ENCODE data around the gene ABHD2.
"Not testable (repeated sequence)": the region's sequence is repeated elsewhere in the genome, so short reads cannot be mapped to it uniquely, and the experiment has no call there.

DNA sequence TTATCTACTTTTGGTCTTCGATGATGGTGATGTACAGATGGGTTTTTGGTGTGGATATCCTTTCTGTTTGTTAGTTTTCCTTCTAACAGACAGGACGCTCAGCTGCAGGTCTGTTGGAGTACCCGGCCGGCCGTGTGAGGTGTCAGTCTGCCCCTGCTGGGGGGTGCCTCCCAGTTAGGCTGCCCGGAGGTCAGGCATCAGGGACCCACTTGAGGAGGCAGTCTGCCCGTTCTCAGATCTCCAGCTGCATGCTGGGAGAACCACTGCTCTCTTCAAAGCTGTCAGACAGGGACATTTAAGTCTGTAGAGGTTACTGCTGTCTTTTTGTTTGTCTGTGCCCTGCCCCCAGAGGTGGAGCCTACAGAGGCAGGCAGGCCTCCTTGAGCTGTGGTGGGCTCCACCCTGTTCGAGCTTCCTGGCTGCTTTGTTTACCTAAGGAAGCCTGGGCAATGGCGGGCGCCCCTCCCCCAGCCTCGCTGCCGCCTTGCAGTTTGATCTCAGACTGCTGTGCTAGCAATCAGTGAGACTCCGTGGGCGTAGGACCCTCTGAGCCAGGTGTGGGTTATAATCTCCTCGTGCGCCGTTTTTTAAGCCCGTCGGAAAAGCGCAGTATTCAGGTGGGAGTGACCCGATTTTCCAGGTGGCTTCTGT is 39.1 kb upstream of the ABHD2 start:
- not testable (repeated sequence) for TF ChIP-seq EZH2 (IDR thresholded peaks at IDR 0.05; ENCODE audit: borderline replicate concordance, low read depth, low read length, poor library complexity, severe bottlenecking)
- TF ChIP-seq, protein P1, sequence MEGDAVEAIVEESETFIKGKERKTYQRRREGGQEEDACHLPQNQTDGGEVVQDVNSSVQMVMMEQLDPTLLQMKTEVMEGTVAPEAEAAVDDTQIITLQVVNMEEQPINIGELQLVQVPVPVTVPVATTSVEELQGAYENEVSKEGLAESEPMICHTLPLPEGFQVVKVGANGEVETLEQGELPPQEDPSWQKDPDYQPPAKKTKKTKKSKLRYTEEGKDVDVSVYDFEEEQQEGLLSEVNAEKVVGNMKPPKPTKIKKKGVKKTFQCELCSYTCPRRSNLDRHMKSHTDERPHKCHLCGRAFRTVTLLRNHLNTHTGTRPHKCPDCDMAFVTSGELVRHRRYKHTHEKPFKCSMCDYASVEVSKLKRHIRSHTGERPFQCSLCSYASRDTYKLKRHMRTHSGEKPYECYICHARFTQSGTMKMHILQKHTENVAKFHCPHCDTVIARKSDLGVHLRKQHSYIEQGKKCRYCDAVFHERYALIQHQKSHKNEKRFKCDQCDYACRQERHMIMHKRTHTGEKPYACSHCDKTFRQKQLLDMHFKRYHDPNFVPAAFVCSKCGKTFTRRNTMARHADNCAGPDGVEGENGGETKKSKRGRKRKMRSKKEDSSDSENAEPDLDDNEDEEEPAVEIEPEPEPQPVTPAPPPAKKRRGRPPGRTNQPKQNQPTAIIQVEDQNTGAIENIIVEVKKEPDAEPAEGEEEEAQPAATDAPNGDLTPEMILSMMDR (conservative IDR thresholded peaks at IDR 0.05; ENCODE audit: low read depth, low read length) = not testable (repeated sequence)
